ENCODE measurements around the gene AMBRA1.

DNA sequence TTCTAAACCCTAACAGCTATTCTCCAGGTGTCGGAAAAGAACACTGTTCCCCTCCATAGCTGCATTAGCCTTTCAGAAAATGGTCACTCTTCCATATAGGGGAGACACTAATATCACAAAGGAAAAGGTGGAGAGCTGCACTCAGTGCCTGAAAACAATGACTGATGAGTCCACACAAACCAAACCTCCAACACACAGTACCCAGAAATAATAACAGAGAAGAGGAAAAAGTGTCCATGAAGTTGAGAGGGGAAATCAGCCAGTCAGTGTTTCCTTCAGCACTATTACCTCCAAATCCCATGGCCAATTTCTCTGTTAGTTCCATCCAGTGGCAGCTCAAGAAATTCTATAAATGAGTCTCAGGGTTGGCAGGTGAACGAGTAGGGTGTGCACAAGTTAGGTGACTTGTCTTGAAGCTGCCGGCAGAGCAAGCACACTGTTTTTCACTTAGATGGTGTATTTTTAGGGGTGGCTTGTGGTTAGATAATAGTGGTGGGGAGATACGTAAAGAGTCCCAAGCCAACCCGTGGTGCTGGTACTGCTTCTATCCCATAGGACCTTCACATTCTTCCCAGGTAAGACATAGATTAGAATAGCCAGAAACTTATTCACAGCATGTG lies 117.8 kb downstream of the AMBRA1 start:
- no peak for TF ChIP-seq POLR2AphosphoS5 (IDR thresholded peaks at IDR 0.05; ENCODE audit: low read depth)
- TF ChIP-seq, protein P1, sequence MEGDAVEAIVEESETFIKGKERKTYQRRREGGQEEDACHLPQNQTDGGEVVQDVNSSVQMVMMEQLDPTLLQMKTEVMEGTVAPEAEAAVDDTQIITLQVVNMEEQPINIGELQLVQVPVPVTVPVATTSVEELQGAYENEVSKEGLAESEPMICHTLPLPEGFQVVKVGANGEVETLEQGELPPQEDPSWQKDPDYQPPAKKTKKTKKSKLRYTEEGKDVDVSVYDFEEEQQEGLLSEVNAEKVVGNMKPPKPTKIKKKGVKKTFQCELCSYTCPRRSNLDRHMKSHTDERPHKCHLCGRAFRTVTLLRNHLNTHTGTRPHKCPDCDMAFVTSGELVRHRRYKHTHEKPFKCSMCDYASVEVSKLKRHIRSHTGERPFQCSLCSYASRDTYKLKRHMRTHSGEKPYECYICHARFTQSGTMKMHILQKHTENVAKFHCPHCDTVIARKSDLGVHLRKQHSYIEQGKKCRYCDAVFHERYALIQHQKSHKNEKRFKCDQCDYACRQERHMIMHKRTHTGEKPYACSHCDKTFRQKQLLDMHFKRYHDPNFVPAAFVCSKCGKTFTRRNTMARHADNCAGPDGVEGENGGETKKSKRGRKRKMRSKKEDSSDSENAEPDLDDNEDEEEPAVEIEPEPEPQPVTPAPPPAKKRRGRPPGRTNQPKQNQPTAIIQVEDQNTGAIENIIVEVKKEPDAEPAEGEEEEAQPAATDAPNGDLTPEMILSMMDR (IDR thresholded peaks at IDR 0.05; ENCODE audit: insufficient read depth, low read length), result no peak
- no peak for TF ChIP-seq SPI1 (IDR thresholded peaks at IDR 0.05; ENCODE audit: borderline replicate concordance, low read depth)
- TF ChIP-seq, protein P2, sequence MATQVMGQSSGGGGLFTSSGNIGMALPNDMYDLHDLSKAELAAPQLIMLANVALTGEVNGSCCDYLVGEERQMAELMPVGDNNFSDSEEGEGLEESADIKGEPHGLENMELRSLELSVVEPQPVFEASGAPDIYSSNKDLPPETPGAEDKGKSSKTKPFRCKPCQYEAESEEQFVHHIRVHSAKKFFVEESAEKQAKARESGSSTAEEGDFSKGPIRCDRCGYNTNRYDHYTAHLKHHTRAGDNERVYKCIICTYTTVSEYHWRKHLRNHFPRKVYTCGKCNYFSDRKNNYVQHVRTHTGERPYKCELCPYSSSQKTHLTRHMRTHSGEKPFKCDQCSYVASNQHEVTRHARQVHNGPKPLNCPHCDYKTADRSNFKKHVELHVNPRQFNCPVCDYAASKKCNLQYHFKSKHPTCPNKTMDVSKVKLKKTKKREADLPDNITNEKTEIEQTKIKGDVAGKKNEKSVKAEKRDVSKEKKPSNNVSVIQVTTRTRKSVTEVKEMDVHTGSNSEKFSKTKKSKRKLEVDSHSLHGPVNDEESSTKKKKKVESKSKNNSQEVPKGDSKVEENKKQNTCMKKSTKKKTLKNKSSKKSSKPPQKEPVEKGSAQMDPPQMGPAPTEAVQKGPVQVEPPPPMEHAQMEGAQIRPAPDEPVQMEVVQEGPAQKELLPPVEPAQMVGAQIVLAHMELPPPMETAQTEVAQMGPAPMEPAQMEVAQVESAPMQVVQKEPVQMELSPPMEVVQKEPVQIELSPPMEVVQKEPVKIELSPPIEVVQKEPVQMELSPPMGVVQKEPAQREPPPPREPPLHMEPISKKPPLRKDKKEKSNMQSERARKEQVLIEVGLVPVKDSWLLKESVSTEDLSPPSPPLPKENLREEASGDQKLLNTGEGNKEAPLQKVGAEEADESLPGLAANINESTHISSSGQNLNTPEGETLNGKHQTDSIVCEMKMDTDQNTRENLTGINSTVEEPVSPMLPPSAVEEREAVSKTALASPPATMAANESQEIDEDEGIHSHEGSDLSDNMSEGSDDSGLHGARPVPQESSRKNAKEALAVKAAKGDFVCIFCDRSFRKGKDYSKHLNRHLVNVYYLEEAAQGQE (IDR thresholded peaks at IDR 0.05; ENCODE audit: insufficient replicate concordance, low read depth), result no peak
- no peak for TF ChIP-seq GABPA (IDR thresholded peaks at IDR 0.05; ENCODE audit: low read depth)
